ENCODE results near the gene CHMP6.
"Not testable (repeated sequence)": the region's sequence is repeated elsewhere in the genome, so short reads cannot be mapped to it uniquely, and the experiment has no call there.

Gene CHMP6

DNA sequence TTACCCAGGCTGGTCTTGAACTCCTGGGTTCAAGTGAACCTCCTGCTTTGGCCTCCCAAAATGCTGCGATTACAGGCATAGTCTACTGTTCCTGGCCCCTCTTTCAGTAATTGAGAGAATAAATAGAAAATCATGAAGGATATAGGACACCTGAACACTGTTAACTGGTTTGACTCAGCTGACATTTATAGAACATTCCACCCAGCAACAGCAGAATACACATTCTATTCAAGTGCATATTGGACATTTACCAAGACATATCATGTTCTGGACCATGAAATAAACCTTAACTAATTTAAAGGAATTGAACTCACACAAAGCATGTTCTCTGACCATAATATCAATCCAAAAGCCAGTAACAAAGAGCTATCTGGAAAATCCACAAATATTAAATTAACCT, 23.5 kb downstream of the CHMP6 start:
- Histone ChIP-seq H3K36me3 (no peaks in the 10 kb centered on the region), H3K4me3 (ENCODE audit: low read depth in 1 of 2, low read length in 1 of 2) (no peak overlapping the region), H3K27ac (no peak overlapping the region), H3K27me3 (no peaks in the 10 kb centered on the region), H3K4me1 (ENCODE audit: control insufficient read depth in 1 of 2, insufficient read depth in 1 of 2, low read depth in 1 of 2, low read length in 1 of 2) (peaks cover 4 to 13% of the 10 kb centered on the region in 2 experiments), H3K9me3 (peaks cover 6% of the 10 kb centered on the region)
- TF ChIP-seq, protein P1, sequence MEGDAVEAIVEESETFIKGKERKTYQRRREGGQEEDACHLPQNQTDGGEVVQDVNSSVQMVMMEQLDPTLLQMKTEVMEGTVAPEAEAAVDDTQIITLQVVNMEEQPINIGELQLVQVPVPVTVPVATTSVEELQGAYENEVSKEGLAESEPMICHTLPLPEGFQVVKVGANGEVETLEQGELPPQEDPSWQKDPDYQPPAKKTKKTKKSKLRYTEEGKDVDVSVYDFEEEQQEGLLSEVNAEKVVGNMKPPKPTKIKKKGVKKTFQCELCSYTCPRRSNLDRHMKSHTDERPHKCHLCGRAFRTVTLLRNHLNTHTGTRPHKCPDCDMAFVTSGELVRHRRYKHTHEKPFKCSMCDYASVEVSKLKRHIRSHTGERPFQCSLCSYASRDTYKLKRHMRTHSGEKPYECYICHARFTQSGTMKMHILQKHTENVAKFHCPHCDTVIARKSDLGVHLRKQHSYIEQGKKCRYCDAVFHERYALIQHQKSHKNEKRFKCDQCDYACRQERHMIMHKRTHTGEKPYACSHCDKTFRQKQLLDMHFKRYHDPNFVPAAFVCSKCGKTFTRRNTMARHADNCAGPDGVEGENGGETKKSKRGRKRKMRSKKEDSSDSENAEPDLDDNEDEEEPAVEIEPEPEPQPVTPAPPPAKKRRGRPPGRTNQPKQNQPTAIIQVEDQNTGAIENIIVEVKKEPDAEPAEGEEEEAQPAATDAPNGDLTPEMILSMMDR (IDR thresholded peaks at IDR 0.05): no peak

DNA sequence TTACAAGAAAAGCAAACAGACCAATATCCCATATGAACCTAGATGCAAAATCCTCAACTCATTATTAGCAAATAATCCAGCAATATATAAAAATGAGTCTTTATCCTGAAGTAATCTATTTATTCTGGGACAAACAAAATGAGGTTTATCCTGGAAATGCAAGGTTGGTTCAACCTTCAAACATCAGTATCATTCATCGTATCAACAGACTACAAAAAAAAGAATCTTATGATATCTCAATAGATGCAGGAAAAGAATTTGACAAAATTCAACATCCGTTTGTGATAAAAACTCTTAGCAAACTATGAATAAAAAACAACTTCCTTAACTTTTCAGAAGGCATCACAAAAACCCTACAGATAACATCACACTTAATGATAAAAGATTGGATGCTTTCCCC, 24.9 kb downstream of the CHMP6 start:
- TF ChIP-seq, protein P1 (IDR thresholded peaks at IDR 0.05): no peak
- Histone ChIP-seq H3K36me3 (no peaks in the 10 kb centered on the region), H3K4me3 (ENCODE audit: low read depth in 1 of 2, low read length in 1 of 2) (no peak overlapping the region), H3K4me1 (ENCODE audit: control insufficient read depth in 1 of 2, insufficient read depth in 1 of 2, low read depth in 1 of 2, low read length in 1 of 2) (peaks cover 4 to 13% of the 10 kb centered on the region in 2 experiments), H3K27ac (no peak overlapping the region), H3K27me3 (no peaks in the 10 kb centered on the region), H3K9me3 (no peaks in the 10 kb centered on the region)

DNA sequence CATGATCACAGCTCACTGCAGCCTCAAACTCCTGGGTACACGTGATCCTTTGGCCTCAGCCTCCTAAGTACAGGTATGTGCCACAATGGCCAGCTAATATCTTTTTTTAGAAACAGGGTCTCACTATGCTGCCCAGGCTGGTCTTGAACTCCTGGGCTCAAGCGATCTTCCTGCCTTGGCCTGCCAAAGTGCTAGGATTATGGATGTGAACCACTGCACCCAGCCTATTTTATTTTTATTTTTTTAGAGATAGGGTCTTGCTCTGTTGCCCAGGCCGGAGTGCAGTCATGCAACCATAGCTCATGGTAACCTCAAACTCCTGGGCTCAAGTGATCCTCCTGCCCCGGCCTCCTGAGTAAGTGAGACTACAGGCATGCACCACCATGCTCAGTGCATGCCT, 25.7 kb downstream of the CHMP6 start:
- not testable (repeated sequence) for H3K36me3 ChIP-seq, H3K27me3 ChIP-seq, H3K9me3 ChIP-seq, H3K27ac ChIP-seq
- H3K4me3 ChIP-seq (ENCODE audit: low read depth in 1 of 2, low read length in 1 of 2): peak overlapping the region in 1 of 2 experiments; percentile 59
- peaks cover 4 to 13% of the 10 kb centered on the region in 2 experiments for H3K4me1 ChIP-seq (ENCODE audit: control insufficient read depth in 1 of 2, insufficient read depth in 1 of 2, low read depth in 1 of 2, low read length in 1 of 2)

DNA sequence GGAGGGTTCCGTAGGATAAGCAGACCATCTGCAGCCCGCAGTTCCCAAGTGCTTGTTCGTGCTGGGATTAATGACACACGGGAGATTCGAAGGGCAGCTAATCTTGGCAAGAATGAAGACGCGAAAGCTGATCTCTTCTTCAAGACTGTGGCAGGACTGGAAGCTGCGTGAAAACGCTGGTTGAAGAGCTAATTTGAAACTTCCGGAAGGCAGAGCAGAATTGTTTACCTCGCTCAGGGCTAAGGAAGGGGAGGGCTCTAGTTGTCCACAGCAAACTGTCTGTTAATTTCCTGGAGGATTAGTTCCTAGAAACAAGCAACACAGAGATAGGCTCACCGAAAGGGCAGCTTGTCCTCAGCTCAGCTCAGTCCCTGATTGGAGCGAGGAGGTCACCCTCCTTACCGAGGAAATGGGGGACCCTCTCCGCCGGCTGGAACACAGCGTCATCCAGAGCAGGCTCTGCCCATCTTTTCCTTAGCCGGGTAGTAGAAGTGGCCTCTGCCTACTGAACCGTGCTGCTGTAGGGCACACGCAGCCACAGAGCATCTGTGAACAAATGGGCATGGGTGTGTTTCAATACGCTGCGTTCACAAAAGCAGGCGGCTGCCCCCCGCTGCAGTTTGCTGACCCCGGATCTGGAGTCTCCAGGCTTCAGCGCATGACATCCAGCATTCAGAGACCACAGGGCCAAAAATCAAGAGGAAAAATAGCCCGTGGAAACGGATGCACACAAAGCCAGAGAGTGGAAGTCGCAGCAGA, 26.6 kb downstream of the CHMP6 start:
- TF ChIP-seq, protein P1 (IDR thresholded peaks at IDR 0.05): no peak
- peaks cover 5 to 13% of the 10 kb centered on the region in 2 experiments for H3K4me1 ChIP-seq (ENCODE audit: control insufficient read depth in 1 of 2, insufficient read depth in 1 of 2, low read depth in 1 of 2, low read length in 1 of 2)
- H3K36me3 ChIP-seq: no peaks in the 10 kb centered on the region
- H3K4me3 ChIP-seq (ENCODE audit: low read depth in 1 of 2, low read length in 1 of 2): peak overlapping the region; percentile 52 to 59
- H3K27me3 ChIP-seq: no peaks in the 10 kb centered on the region
- H3K27ac ChIP-seq: peak overlapping the region; percentile 87
- H3K9me3 ChIP-seq: no peaks in the 10 kb centered on the region

DNA sequence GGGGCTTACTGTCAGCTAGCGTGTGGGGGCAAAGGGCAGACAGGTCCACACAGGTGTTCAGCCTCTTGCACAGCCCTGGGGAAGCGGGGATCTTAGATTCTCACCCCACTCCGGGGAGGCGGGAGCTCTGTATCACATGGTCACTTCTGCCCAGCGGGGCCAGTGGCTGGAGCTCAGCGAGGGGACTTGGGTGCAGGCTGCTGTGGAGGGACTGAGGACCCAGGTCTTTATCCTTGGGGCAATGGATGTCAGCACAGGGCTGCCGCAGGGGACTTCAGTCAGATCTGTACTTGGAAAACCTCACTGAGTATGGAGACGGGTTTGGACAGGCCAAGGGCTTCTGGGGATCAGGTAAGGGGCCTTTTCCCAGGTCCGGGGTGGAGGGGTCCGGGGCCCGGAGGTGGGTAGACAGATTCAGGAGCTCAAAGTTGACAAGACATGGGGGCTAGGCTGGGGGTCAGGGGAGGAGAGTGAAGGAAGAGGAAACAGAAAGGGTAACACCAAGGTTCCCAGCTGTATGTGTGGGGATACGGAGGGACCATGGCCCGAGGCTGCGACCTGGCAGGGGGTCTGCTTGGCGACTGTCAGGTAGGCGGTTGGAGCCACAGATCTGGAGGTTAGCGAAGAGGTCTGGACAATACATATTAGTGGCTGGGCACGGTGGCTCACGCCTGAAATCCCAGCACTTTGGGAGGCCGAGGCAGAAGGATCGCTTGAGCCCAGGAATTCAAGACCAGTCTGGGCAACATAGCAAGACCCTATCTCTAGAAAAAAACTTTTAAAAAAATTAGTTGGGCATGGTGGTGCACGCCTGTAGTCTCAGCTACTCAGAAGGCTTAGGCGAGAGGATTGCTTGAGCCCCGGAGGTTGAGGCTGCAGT, 28.2 kb downstream of the CHMP6 start:
- no peak overlapping the region for H3K27ac ChIP-seq
- no peak overlapping the region for H3K4me3 ChIP-seq (ENCODE audit: low read depth in 1 of 2, low read length in 1 of 2)
- H3K9me3 ChIP-seq: no peaks in the 10 kb centered on the region
- TF ChIP-seq, protein P1 (IDR thresholded peaks at IDR 0.05): no peak
- H3K4me1 ChIP-seq (ENCODE audit: control insufficient read depth in 1 of 2, insufficient read depth in 1 of 2, low read depth in 1 of 2, low read length in 1 of 2): peaks cover 14 to 16% of the 10 kb centered on the region in 2 experiments
- H3K27me3 ChIP-seq: peaks cover under 1% of the 10 kb centered on the region
- H3K36me3 ChIP-seq: no peaks in the 10 kb centered on the region

DNA sequence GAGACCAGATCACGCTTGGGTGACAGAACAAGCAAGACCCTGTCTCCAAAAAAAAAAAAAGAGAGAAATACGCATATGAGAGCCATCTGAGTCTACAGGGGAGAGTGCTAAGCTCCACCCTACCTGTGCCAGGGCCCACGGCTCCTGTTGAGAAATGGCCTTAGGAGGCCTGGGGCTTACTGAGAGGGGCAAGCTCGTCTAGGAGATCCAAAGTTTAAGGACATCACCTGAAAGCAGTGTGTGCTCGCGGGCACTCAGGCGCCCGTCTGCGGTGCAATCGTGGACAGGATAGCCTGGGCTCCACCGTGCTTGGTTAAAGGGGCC, 28.8 kb downstream of the CHMP6 start:
- Histone ChIP-seq H3K4me1 (ENCODE audit: control insufficient read depth in 1 of 2, insufficient read depth in 1 of 2, low read depth in 1 of 2, low read length in 1 of 2) (peaks cover 14 to 16% of the 10 kb centered on the region in 2 experiments), H3K36me3 (no peaks in the 10 kb centered on the region), H3K27ac (no peak overlapping the region), H3K9me3 (no peaks in the 10 kb centered on the region), H3K27me3 (peaks cover 6% of the 10 kb centered on the region), H3K4me3 (ENCODE audit: low read depth in 1 of 2, low read length in 1 of 2) (no peak overlapping the region)
- TF ChIP-seq, protein P1 (IDR thresholded peaks at IDR 0.05): no peak

All from neutrophil (primary cell).